H1 (cell line): ENCODE data around the gene CHAT. TPM values are rescaled to one million over a fixed set of nuclear protein-coding genes. Genes with fewer than 3 reads are reported as not detected.

Experiments used
- ATF3 ChIP-seq: IDR thresholded peaks from 2 replicates; pipeline ENCODE4 v1.6.1; 2011; ENCODE audit warnings: low read depth, mild to moderate bottlenecking, low read length; ENCODE audit not compliant: insufficient read depth
- CTBP2 ChIP-seq: IDR thresholded peaks from 2 replicates; pipeline ENCODE4 v1.7.0; 2011; ENCODE audit warnings: borderline replicate concordance, mild to moderate bottlenecking, moderate library complexity, mixed read lengths, low read length; ENCODE audit not compliant: insufficient read depth, insufficient read length
- EP300 ChIP-seq, 2 experiments: IDR thresholded peaks; 1 replicate in 1 of 2; 2 replicates in 1 of 2; pipeline ENCODE4 v1.6.1; 2011 to 2012; ENCODE audit warnings: low read depth in 2 of 2, low read length in 2 of 2, mild to moderate bottlenecking in 2 of 2, borderline replicate concordance in 1 of 2, inconsistent platforms in 1 of 2, moderate library complexity in 1 of 2
- GTF2F1 ChIP-seq: IDR thresholded peaks from 2 replicates; pipeline ENCODE4 v1.6.1; 2012; ENCODE audit warnings: low read depth, low read length, improper control_type of control experiment, borderline replicate concordance
- MAFK ChIP-seq: IDR thresholded peaks from 2 replicates; pipeline ENCODE4 v1.6.1; 2012; ENCODE audit warnings: low read depth, mild to moderate bottlenecking, improper control_type of control experiment, low read length
- PHF8 ChIP-seq: fragments of 200-600 bp; sonication (generic); conservative IDR thresholded peaks from 2 replicates; pipeline ENCODE4 v1.7.1; 2012; ENCODE audit warnings: low read depth, mild to moderate bottlenecking, inconsistent platforms, low read length, moderate library complexity
- RBBP5 ChIP-seq: IDR thresholded peaks from 2 replicates; pipeline ENCODE4 v1.7.1; 2012; ENCODE audit warnings: low read depth, mild to moderate bottlenecking, inconsistent platforms, low read length, moderate library complexity, borderline replicate concordance
- polyA plus RNA-seq, 7 experiments: library from polyadenylated mRNA; depleted of rRNA in 3 of 7; stranded (reverse) in 5 of 7; unstranded in 2 of 7; fragments of >200 nt in 5 of 7; fragments of 200-250 nt in 2 of 7; gene quantifications; 1 replicate in 5 of 7; 2 replicates in 1 of 7; 4 replicates in 1 of 7; pipeline versions ENCODE4 v1.2.1 to v1.2.3, GENCODE V29; 2011 to 2013; ENCODE audit warnings: missing spikeins in 2 of 7, mixed read lengths in 2 of 7
- total RNA-seq: library from RNA; stranded (reverse); fragmentation: NEBNext Ultra II Directional; extraction: Animal tissue kit (Norgen Biotek cat#: 25700); gene quantifications from 2 replicates; pipeline ENCODE4 v1.2.1, GENCODE V29; 2021

The CHAT gene
- total and polyA plus RNA-seq, 2 of the 8 experiments (the other 6 are each of a cell fraction or from before 2014, with no cell fraction given), result not detected

DNA sequence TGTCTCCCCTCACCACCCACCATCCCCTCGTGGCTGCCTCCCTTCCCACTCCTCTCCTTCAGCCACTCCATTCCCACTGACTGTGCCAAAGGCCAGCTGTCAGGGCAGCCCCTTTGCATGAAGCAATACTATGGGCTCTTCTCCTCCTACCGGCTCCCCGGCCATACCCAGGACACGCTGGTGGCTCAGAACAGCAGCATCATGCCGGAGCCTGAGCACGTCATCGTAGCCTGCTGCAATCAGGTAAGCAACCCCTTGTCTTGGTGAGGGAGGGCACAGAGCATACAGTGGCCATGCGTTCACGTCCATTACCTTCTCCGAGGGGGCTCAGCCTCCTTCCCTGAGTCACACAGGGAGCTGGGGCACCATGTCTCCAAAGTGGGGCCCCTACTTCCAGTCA lies 11.6 kb downstream of the CHAT start (continued):
- TF ChIP-seq EP300 (IDR thresholded peaks at IDR 0.05; ENCODE audit: borderline replicate concordance in 1 of 2, low read depth in 2 of 2, low read length in 2 of 2) (no peak), CTBP2 (no peak), ATF3 (no peak), PHF8 (no peak), RBBP5 (no peak), MAFK (no peak), GTF2F1 (no peak)
